ENCODE results near the gene LBX2. TPM values are rescaled to one million over a fixed set of nuclear protein-coding genes. Genes with fewer than 3 reads are reported as not detected.

Gene LBX2
- total RNA-seq, 1 experiment from 2014 or later, result not detected

DNA sequence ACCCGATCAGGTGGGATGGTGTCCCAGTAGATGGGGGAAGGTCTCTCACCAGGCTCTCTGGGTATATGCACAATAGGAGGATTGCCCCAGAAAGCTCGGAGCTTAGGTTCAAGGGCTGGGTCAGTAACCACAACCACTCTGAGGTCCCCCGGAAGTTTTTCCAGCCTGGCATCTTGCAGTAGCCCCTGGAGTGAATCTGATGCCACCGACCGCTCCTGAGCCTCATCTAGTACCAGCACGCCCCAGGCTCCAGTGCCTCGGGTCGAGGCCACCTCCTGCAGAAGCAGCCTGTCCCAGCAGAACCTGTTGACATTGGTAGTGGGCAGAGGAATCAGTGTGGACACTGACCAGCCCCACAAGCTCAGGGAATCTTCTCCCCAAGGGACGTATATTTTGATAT is 24.6 kb upstream of the LBX2 start:
- intact Hi-C loops (cut with micrococcal nuclease), result no loop called here
- no peaks in the 10 kb centered on the region for H3K9me3 Mint-ChIP-seq (ENCODE audit: unreplicated experiment)
- H3K27me3 Mint-ChIP-seq (ENCODE audit: insufficient read depth, unreplicated experiment), result peaks cover 5% of the 10 kb centered on the region
- H3K4me1 Mint-ChIP-seq (ENCODE audit: insufficient read depth, unreplicated experiment), result peaks cover 26% of the 10 kb centered on the region
- no TSS peak for BruUV-seq (replicated peaks)
- ChIA-PET CTCF (interaction anchor here (0.5 kb wide), 1 partner anchor 84 kb away, joined by 3 read pairs; no protein-coding TSS in a partner anchor), POLR2A (interaction anchor here (1.1 kb wide), 1 partner anchor 17 kb away, joined by 3 read pairs; no protein-coding TSS in a partner anchor)
- peaks cover 34% of the 10 kb centered on the region for H3K36me3 Mint-ChIP-seq (ENCODE audit: insufficient read depth, unreplicated experiment)
- TF ChIP-seq, protein P1, sequence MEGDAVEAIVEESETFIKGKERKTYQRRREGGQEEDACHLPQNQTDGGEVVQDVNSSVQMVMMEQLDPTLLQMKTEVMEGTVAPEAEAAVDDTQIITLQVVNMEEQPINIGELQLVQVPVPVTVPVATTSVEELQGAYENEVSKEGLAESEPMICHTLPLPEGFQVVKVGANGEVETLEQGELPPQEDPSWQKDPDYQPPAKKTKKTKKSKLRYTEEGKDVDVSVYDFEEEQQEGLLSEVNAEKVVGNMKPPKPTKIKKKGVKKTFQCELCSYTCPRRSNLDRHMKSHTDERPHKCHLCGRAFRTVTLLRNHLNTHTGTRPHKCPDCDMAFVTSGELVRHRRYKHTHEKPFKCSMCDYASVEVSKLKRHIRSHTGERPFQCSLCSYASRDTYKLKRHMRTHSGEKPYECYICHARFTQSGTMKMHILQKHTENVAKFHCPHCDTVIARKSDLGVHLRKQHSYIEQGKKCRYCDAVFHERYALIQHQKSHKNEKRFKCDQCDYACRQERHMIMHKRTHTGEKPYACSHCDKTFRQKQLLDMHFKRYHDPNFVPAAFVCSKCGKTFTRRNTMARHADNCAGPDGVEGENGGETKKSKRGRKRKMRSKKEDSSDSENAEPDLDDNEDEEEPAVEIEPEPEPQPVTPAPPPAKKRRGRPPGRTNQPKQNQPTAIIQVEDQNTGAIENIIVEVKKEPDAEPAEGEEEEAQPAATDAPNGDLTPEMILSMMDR (IDR thresholded peaks at IDR 0.05; ENCODE audit: unreplicated experiment), result no peak
- no peak for DNase-seq (ENCODE audit: unreplicated experiment)
- no peak overlapping the region for H3K4me3 Mint-ChIP-seq (ENCODE audit: unreplicated experiment)
- no peak overlapping the region for H3K27ac Mint-ChIP-seq (ENCODE audit: low read depth, unreplicated experiment)

DNA sequence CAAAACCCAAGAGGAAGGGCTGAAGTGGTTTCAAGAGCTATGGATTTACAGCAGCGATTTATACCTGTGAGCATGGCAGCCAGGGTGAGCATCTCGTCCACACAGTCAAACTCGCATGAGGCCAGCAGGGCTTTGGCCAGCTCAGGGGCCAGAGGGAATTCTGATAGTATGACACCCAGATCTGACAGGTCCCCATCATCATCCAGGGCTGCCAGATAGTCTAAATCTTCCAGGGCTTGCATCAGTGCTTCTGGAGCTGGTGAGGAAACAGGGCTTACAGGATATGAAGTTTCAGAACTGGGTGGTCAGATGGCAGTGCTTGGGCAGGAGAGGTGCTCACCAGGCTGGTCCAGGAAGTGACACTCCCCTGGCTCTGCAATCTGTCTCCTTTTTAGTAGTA is 23.1 kb upstream of the LBX2 start:
- Mint-ChIP-seq H3K27me3 (ENCODE audit: insufficient read depth, unreplicated experiment) (peaks cover 11% of the 10 kb centered on the region), H3K4me1 (ENCODE audit: insufficient read depth, unreplicated experiment) (peaks cover 15% of the 10 kb centered on the region), H3K36me3 (ENCODE audit: insufficient read depth, unreplicated experiment) (peaks cover 32% of the 10 kb centered on the region), H3K4me3 (ENCODE audit: unreplicated experiment) (no peak overlapping the region), H3K9me3 (ENCODE audit: unreplicated experiment) (no peaks in the 10 kb centered on the region), H3K27ac (ENCODE audit: low read depth, unreplicated experiment) (no peak overlapping the region)
- no TSS peak for BruUV-seq (replicated peaks)
- TF ChIP-seq, protein P1 (IDR thresholded peaks at IDR 0.05; ENCODE audit: unreplicated experiment), result no peak
- intact Hi-C loops (cut with micrococcal nuclease), result no loop called here
- POLR2A ChIA-PET, result interaction anchor here (1.0 to 1.5 kb wide), 2 partner anchors 10 to 22 kb away, joined by 3 to 4 read pairs; no protein-coding TSS in a partner anchor
- CTCF ChIA-PET, result interaction anchor here (1.5 kb wide), 1 partner anchor 23 kb away, joined by 4 read pairs; no protein-coding TSS in a partner anchor
- DNase-seq (ENCODE audit: unreplicated experiment), result no peak

DNA sequence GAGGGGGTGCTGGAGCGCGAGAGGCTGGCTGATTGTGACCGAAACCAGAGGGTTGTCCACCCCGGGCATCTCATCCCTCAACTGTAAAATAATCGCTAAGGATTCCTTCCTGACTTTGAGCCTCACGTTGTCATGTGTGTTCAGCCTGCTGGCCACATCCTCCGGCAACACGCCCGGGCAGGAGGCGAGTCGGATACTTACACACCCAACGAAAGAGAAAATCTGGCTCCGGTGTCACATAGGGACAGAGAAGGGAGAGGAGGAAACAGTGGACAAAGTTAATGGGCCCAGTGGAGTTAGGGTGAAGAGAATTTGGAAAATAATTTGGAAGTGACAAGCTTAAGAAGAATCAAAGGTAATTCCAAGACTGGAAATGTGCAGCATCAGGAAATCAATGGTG is 17.2 kb upstream of the LBX2 start:
- POLR2A ChIA-PET, result interaction anchor here (1.4 kb wide), 1 partner anchor 9 kb away, joined by 4 read pairs; the partner anchor contains the start of gene PCGF1
- H3K36me3 Mint-ChIP-seq (ENCODE audit: insufficient read depth, unreplicated experiment), result peaks cover 2% of the 10 kb centered on the region
- DNase-seq (ENCODE audit: unreplicated experiment), result no peak
- intact Hi-C loops (cut with micrococcal nuclease), result no loop called here
- no peaks in the 10 kb centered on the region for H3K9me3 Mint-ChIP-seq (ENCODE audit: unreplicated experiment)
- peaks cover 11% of the 10 kb centered on the region for H3K27me3 Mint-ChIP-seq (ENCODE audit: insufficient read depth, unreplicated experiment)
- H3K4me3 Mint-ChIP-seq (ENCODE audit: unreplicated experiment), result no peak overlapping the region
- no peaks in the 10 kb centered on the region for H3K4me1 Mint-ChIP-seq (ENCODE audit: insufficient read depth, unreplicated experiment)
- no TSS peak for BruUV-seq (replicated peaks)
- H3K27ac Mint-ChIP-seq (ENCODE audit: low read depth, unreplicated experiment), result no peak overlapping the region
- CTCF ChIA-PET, result no interaction called here
- TF ChIP-seq, protein P1 (IDR thresholded peaks at IDR 0.05; ENCODE audit: unreplicated experiment), result no peak

DNA sequence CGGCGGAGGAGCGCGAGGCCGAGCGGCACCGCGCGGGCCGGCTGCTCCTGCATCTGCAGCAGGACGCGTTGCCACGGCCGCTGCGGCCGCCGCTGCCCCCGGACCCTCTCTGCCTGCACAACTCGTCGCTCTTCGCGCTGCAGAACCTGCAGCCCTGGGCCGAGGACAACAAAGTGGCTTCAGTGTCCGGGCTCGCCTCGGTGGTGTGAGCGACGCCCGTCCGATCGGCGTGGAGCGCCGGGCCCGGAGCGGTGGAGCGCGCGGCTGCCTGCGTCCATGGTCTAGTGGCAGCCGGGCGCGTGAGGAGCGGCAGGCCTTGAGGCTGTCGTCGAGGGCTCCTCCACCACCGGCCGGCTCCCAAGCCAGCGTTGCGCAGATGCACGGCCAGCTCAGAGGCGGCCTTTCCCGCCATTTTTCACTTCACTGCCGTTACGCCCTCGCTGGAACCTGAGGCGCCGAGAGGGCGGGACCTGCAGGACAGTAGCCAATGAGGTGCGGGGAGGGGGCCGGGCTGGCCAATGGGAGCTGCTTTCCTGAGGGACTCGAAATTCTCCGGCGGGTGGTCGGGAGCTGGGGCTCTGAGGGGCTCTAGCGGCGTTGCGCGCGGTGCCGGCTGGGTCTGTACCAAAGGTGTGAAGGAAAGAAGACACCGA is 16.7 kb upstream of the LBX2 start:
- POLR2A ChIA-PET, result interaction anchor here (1.4 kb wide), 1 partner anchor 8 kb away, joined by 4 read pairs; the partner anchor contains the start of gene PCGF1
- TF ChIP-seq, protein P1 (IDR thresholded peaks at IDR 0.05; ENCODE audit: unreplicated experiment), result no peak
- no peak overlapping the region for H3K27ac Mint-ChIP-seq (ENCODE audit: low read depth, unreplicated experiment)
- H3K27me3 Mint-ChIP-seq (ENCODE audit: insufficient read depth, unreplicated experiment), result peaks cover 11% of the 10 kb centered on the region
- H3K9me3 Mint-ChIP-seq (ENCODE audit: unreplicated experiment), result no peaks in the 10 kb centered on the region
- intact Hi-C loops (cut with micrococcal nuclease), result no loop called here
- CTCF ChIA-PET, result no interaction called here
- no peaks in the 10 kb centered on the region for H3K4me1 Mint-ChIP-seq (ENCODE audit: insufficient read depth, unreplicated experiment)
- no peak for DNase-seq (ENCODE audit: unreplicated experiment)
- H3K4me3 Mint-ChIP-seq (ENCODE audit: unreplicated experiment), result no peak overlapping the region
- no peaks in the 10 kb centered on the region for H3K36me3 Mint-ChIP-seq (ENCODE audit: insufficient read depth, unreplicated experiment)
- BruUV-seq (replicated peaks), result no TSS peak
